ENCODE data around the gene TMBIM6.
"Not testable (repeated sequence)": the region's sequence is repeated elsewhere in the genome, so short reads cannot be mapped to it uniquely, and the experiment has no call there.

TMBIM6 gene

GRCh38 chr12:49764126-49764525 is 22.8 kb downstream of the TMBIM6 start:
- no peak overlapping the region for H3K4me3 ChIP-seq (ENCODE audit: low read length)
- no peak for DNase-seq (ENCODE audit: low read depth)
- TF ChIP-seq CTCF (conservative IDR thresholded peaks at IDR 0.05; ENCODE audit: low read depth, low read length): no peak

- TF ChIP-seq CTCF (conservative IDR thresholded peaks at IDR 0.05; ENCODE audit: low read depth, low read length): no peak
- H3K4me3 ChIP-seq (ENCODE audit: low read length): no peak overlapping the region
- DNase-seq (ENCODE audit: low read depth): no peak
These were observed 24.7 kb downstream of the TMBIM6 start for GRCh38 chr12:49766115-49766455.

- H3K4me3 ChIP-seq (ENCODE audit: low read length): no peak overlapping the region
- TF ChIP-seq CTCF (conservative IDR thresholded peaks at IDR 0.05; ENCODE audit: low read depth, low read length): no peak
- no peak for DNase-seq (ENCODE audit: low read depth)
These were observed 26.0 kb downstream of the TMBIM6 start for GRCh38 chr12:49767333-49767732.

GRCh38 chr12:49773102-49773501 is 31.7 kb downstream of the TMBIM6 start:
- not testable (repeated sequence) for DNase-seq (ENCODE audit: low read depth); H3K4me3 ChIP-seq (ENCODE audit: low read length)

- peak; percentile 14 for DNase-seq (ENCODE audit: low read depth)
- H3K4me3 ChIP-seq (ENCODE audit: low read length): no peak overlapping the region
- peak; percentile 81 for TF ChIP-seq CTCF (conservative IDR thresholded peaks at IDR 0.05; ENCODE audit: low read depth, low read length)
These were observed 35.1 kb downstream of the TMBIM6 start for GRCh38 chr12:49776413-49776812.

- no peak overlapping the region for H3K4me3 ChIP-seq (ENCODE audit: low read length)
- TF ChIP-seq CTCF (conservative IDR thresholded peaks at IDR 0.05; ENCODE audit: low read depth, low read length): no peak
- no peak for DNase-seq (ENCODE audit: low read depth)
These were observed 35.5 kb downstream of the TMBIM6 start for GRCh38 chr12:49776858-49777257.

GRCh38 chr12:49777341-49777740 is 36.0 kb downstream of the TMBIM6 start:
- H3K4me3 ChIP-seq (ENCODE audit: low read length): no peak overlapping the region
- DNase-seq (ENCODE audit: low read depth): no peak
- no peak for TF ChIP-seq CTCF (conservative IDR thresholded peaks at IDR 0.05; ENCODE audit: low read depth, low read length)
